PC-9 (cell line): ENCODE results near the gene GCNT2. TPM values are rescaled to one million over a fixed set of nuclear protein-coding genes. Genes with fewer than 3 reads are reported as not detected.

Source experiments
- BruUV-seq: library from RNA; stranded (reverse); fragments of 400-500 nt; replicated peaks from 2 replicates; lab custom pipeline; 2021; lab: Mats Ljungman, UMichigan
- CTCF ChIA-PET: fragments of 300-600 bp; sonication (Branson Sonifier 250); formaldehyde crosslinking; loops from one replicate; lab custom pipeline; 2022; ENCODE audit warnings: antibody characterized with exemption; lab: Charles Lee
- POLR2A ChIA-PET: fragments of 300-600 bp; sonication (Branson Sonifier 250); formaldehyde crosslinking; loops from one replicate; lab custom pipeline; 2022; ENCODE audit warnings: antibody characterized with exemption; ENCODE audit not compliant: unreplicated experiment; lab: Charles Lee
- DNase-seq, 2 experiments: peaks; one replicate each; pipeline versions ENCODE4 v3.0.0 to v3.0.0-alpha.2; 2015 to 2022; ENCODE audit warnings: mixed read lengths in 1 of 2
- H2AFZ ChIP-seq: fragments of 200-600 bp; sonication (generic); 2 replicates; pipeline ENCODE4 v1.8.1; 2017; ENCODE audit warnings: antibody characterized with exemption
- H3F3A ChIP-seq: fragments of 200-600 bp; sonication (generic); 2 replicates; pipeline ENCODE4 v1.8.1; 2017; ENCODE audit warnings: antibody characterized with exemption, mild to moderate bottlenecking, low read depth; ENCODE audit not compliant: insufficient read depth
- H3K27ac ChIP-seq: fragments of 200-600 bp; sonication (generic); 2 replicates; pipeline ENCODE4 v1.6.1; 2016; ENCODE audit warnings: mixed run types
- H3K27me3 ChIP-seq: fragments of 200-600 bp; sonication (generic); 2 replicates; pipeline ENCODE4 v1.6.1; 2016; ENCODE audit warnings: low read depth, mixed run types; ENCODE audit not compliant: insufficient read depth
- H3K36me3 ChIP-seq: fragments of 200-600 bp; sonication (generic); 2 replicates; pipeline ENCODE4 v1.6.1; 2016; ENCODE audit warnings: low read depth, mixed run types
- H3K4me1 ChIP-seq: fragments of 200-600 bp; sonication (generic); replicated peaks from 2 replicates; pipeline ENCODE4 v1.6.1; 2016; ENCODE audit warnings: mixed run types; ENCODE audit not compliant: insufficient read depth
- H3K4me2 ChIP-seq: fragments of 200-600 bp; sonication (generic); 2 replicates; pipeline ENCODE4 v1.6.1; 2017; ENCODE audit warnings: mixed run types
- H3K4me3 ChIP-seq: fragments of 200-600 bp; sonication (generic); 2 replicates; pipeline ENCODE4 v1.6.1; 2016; ENCODE audit warnings: mixed run types
- H3K79me2 ChIP-seq: fragments of 200-600 bp; sonication (generic); 2 replicates; pipeline ENCODE4 v1.6.1; 2017; ENCODE audit warnings: low read depth, mixed run types
- H3K9me2 ChIP-seq: fragments of 200-600 bp; sonication (generic); 2 replicates; pipeline ENCODE4 v1.8.1; 2017; ENCODE audit warnings: mild to moderate bottlenecking; ENCODE audit not compliant: insufficient read depth
- H3K9me3 ChIP-seq: fragments of 200-600 bp; sonication (generic); 2 replicates; pipeline ENCODE4 v1.8.1; 2016; ENCODE audit warnings: low read depth; ENCODE audit not compliant: insufficient read depth
- H4K20me1 ChIP-seq: fragments of 200-600 bp; sonication (generic); 2 replicates; pipeline ENCODE4 v1.8.1; 2017; ENCODE audit not compliant: insufficient read depth
- EZH2 ChIP-seq: fragments of 200-600 bp; sonication (generic); IDR thresholded peaks from 2 replicates; pipeline ENCODE4 v1.8.0; 2017; ENCODE audit warnings: antibody characterized with exemption, low read depth
- intact Hi-C: fragments of 100-400 bp; cut with micrococcal nuclease; formaldehyde crosslinking; loops from one replicate; pipeline ENCODE4 v1.10.0; 2022; ENCODE audit not compliant: unreplicated experiment
- total RNA-seq: library from RNA; stranded (reverse); gene quantifications from 2 replicates; pipeline ENCODE4 v1.2.3, GENCODE V29; 2021
- TF ChIP-seq, protein P1 (sequence below): fragments of 200-600 bp; sonication (generic); conservative IDR thresholded peaks from 2 replicates; pipeline ENCODE4 v1.6.1; 2017; ENCODE audit warnings: mixed run types, antibody characterized with exemption, mild to moderate bottlenecking, moderate library complexity

Gene GCNT2
- total RNA-seq, 1 experiment from 2014 or later = 35.7 TPM

DNA sequence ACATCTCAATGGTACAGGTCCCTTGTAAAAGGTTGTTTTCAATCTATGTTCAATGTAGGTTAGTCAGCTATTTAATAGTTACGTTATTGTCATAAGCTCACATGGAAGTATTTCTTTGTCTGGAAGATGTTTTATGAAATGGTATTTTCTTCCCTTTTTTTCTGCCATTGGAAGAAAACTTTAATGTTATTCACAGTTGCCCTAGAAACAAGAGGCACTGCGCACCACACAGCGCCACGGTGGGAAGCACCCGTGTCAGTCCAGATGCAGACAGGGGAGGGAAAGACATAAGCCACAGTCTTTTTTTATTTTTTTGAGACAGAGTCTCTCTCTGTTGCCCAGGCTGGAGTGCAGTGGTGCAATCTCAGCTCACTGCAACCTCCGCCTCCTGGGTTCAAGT, 82.1 kb downstream of the GCNT2 start:
- H3K4me3 ChIP-seq = no peak overlapping the region
- H3F3A ChIP-seq = no peaks in the 10 kb centered on the region
- H3K9me2 ChIP-seq = no peaks in the 10 kb centered on the region
- no peak for TF ChIP-seq EZH2
- TF ChIP-seq, protein P1, sequence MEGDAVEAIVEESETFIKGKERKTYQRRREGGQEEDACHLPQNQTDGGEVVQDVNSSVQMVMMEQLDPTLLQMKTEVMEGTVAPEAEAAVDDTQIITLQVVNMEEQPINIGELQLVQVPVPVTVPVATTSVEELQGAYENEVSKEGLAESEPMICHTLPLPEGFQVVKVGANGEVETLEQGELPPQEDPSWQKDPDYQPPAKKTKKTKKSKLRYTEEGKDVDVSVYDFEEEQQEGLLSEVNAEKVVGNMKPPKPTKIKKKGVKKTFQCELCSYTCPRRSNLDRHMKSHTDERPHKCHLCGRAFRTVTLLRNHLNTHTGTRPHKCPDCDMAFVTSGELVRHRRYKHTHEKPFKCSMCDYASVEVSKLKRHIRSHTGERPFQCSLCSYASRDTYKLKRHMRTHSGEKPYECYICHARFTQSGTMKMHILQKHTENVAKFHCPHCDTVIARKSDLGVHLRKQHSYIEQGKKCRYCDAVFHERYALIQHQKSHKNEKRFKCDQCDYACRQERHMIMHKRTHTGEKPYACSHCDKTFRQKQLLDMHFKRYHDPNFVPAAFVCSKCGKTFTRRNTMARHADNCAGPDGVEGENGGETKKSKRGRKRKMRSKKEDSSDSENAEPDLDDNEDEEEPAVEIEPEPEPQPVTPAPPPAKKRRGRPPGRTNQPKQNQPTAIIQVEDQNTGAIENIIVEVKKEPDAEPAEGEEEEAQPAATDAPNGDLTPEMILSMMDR = no peak
- 0 out of 2 replicates have a peak, but pooled peaks cover 4% of the 10 kb centered on the region for H3K79me2 ChIP-seq
- H3K4me2 ChIP-seq = no peak overlapping the region
- POLR2A ChIA-PET = no interaction called here
- H3K27me3 ChIP-seq = no peaks in the 10 kb centered on the region
- H3K27ac ChIP-seq = no peak overlapping the region
- intact Hi-C loops = no loop called here
- H3K4me1 ChIP-seq = no peaks in the 10 kb centered on the region
- BruUV-seq = no TSS peak
- CTCF ChIA-PET = no interaction called here
- DNase-seq = no peak
- no peaks in the 10 kb centered on the region for H3K36me3 ChIP-seq
- no peaks in the 10 kb centered on the region; the same call in 1 of the 2 replicates for H4K20me1 ChIP-seq
- H3K9me3 ChIP-seq = no peaks in the 10 kb centered on the region
- no peak overlapping the region for H2AFZ ChIP-seq

DNA sequence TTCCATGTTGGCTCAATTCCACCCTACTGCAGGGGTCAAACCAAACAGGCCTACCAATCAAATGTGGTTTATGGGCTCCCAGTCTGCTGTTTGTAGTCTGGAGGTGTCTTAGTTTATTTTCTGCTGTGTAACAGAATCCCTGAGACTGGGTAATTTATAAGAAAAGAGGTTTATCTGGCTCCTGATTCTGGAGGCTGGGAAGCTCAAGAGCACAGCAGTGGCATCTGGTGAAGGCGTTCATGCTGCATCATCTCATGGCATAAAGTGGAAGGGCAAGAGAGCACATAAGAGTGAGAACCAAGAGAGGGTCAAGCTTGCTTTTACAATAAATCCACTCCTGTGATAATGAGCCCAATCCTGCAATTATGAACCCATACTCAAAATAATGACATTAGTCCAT, 87.9 kb downstream of the GCNT2 start:
- Histone ChIP-seq H4K20me1 (no peaks in the 10 kb centered on the region), H3K36me3 (no peaks in the 10 kb centered on the region), H3K27me3 (no peaks in the 10 kb centered on the region), H3K79me2 (peaks cover 4% of the 10 kb centered on the region; the same call in 1 of the 2 replicates), H3K4me2 (no peak overlapping the region), H3K9me2 (no peaks in the 10 kb centered on the region), H3K9me3 (no peaks in the 10 kb centered on the region), H3K4me1 (no peaks in the 10 kb centered on the region), H2AFZ (no peak overlapping the region), H3F3A (no peaks in the 10 kb centered on the region), H3K4me3 (no peak overlapping the region), H3K27ac (no peak overlapping the region)
- intact Hi-C loops = no loop called here
- CTCF ChIA-PET = no interaction called here
- TF ChIP-seq, protein P1 = no peak
- no peak for TF ChIP-seq EZH2
- POLR2A ChIA-PET = no interaction called here
- no TSS peak for BruUV-seq
- no peak for DNase-seq

DNA sequence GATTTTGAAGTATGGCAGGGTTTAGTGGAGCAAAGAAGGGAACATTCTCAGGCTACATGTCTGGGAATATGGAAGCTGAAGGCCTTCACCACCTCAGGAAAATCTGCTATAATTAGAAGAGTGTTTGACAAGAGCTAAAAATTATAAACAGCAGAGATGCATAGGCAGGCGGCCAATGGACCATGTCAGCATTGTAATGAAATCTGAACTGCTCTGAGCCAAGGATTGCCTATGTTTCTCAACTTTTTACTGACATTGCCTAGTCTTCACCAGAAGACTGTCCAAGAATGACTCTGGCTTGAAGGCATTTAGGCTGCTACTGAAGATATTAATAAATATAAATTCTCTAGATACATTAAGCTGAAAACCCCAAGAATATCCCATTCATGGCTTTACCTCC, 89.1 kb downstream of the GCNT2 start:
- Histone ChIP-seq H3K4me2 (no peak overlapping the region), H3K27ac (no peak overlapping the region), H2AFZ (no peak overlapping the region), H3F3A (no peaks in the 10 kb centered on the region), H4K20me1 (no peaks in the 10 kb centered on the region), H3K9me3 (no peaks in the 10 kb centered on the region), H3K4me1 (no peaks in the 10 kb centered on the region), H3K9me2 (no peaks in the 10 kb centered on the region), H3K4me3 (no peak overlapping the region), H3K79me2 (peaks cover 4% of the 10 kb centered on the region; the same call in 1 of the 2 replicates), H3K36me3 (no peaks in the 10 kb centered on the region), H3K27me3 (no peaks in the 10 kb centered on the region)
- BruUV-seq = no TSS peak
- TF ChIP-seq, protein P1 = no peak
- TF ChIP-seq EZH2 = no peak
- no peak for DNase-seq
- CTCF ChIA-PET = no interaction called here
- POLR2A ChIA-PET = interaction anchor here (0.6 to 0.7 kb wide), 2 partner anchors 13 to 110 kb away, joined by 4 read pairs; no protein-coding TSS in a partner anchor
- intact Hi-C loops = no loop called here
